D721Med (cell line): ENCODE measurements around the gene SORCS2.

Experiments used
- DNase-seq: peaks from one replicate; pipeline ENCODE4 v3.0.0; 2011; ENCODE audit warnings: low spot score; ENCODE audit not compliant: insufficient read length
- FAIRE-seq: peaks from 2 replicates; lab custom pipeline; 2011; peaks lifted over from hg19 to GRCh38; lab: Jason Lieb, UNC
- TF ChIP-seq, protein P1 (sequence below): IDR thresholded peaks from 2 replicates; pipeline ENCODE4 v1.5.1; 2012; ENCODE audit warnings: mild to moderate bottlenecking, control low read depth; ENCODE audit not compliant: insufficient read depth; ENCODE audit errors: missing control alignments

SORCS2 gene

DNA sequence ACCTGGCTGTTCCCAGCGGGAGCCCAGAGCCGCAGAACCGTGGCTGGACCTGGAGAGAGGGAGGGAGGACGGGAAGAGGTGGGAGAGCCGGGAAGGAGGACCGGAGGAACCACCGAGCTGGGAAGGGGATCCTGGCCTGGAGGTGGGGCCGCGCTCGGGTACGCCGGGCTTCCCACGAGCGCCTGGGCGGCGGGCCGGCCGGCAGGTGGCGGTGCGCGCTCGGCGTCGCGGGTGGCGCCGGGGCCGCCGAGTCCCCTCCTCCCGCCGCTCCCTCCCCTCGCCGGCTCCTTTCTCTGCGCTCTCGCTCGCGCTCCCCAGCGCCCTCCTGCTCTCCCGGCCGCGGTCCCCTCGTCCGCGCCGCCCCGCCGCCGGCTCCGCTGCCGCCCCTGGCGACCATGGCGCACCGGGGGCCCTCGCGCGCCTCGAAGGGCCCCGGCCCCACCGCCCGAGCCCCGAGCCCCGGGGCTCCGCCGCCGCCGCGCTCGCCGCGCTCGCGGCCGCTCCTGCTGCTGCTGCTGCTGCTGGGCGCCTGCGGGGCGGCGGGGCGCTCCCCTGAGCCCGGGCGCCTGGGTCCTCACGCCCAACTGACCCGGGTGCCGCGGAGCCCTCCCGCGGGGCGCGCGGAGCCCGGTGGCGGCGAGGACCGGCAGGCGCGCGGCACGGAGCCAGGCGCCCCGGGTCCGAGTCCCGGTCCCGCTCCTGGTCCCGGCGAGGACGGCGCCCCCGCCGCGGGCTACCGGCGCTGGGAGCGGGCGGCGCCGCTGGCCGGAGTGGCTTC lies at the start of gene SORCS2:
Gene SORCS2 (plus strand): TSS at position 287 of the 778 bp plus-strand sequence.
- FAIRE-seq (no peak), DNase-seq (peak; percentile 66)
- TF ChIP-seq, protein P1, sequence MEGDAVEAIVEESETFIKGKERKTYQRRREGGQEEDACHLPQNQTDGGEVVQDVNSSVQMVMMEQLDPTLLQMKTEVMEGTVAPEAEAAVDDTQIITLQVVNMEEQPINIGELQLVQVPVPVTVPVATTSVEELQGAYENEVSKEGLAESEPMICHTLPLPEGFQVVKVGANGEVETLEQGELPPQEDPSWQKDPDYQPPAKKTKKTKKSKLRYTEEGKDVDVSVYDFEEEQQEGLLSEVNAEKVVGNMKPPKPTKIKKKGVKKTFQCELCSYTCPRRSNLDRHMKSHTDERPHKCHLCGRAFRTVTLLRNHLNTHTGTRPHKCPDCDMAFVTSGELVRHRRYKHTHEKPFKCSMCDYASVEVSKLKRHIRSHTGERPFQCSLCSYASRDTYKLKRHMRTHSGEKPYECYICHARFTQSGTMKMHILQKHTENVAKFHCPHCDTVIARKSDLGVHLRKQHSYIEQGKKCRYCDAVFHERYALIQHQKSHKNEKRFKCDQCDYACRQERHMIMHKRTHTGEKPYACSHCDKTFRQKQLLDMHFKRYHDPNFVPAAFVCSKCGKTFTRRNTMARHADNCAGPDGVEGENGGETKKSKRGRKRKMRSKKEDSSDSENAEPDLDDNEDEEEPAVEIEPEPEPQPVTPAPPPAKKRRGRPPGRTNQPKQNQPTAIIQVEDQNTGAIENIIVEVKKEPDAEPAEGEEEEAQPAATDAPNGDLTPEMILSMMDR = peak; percentile 64

DNA sequence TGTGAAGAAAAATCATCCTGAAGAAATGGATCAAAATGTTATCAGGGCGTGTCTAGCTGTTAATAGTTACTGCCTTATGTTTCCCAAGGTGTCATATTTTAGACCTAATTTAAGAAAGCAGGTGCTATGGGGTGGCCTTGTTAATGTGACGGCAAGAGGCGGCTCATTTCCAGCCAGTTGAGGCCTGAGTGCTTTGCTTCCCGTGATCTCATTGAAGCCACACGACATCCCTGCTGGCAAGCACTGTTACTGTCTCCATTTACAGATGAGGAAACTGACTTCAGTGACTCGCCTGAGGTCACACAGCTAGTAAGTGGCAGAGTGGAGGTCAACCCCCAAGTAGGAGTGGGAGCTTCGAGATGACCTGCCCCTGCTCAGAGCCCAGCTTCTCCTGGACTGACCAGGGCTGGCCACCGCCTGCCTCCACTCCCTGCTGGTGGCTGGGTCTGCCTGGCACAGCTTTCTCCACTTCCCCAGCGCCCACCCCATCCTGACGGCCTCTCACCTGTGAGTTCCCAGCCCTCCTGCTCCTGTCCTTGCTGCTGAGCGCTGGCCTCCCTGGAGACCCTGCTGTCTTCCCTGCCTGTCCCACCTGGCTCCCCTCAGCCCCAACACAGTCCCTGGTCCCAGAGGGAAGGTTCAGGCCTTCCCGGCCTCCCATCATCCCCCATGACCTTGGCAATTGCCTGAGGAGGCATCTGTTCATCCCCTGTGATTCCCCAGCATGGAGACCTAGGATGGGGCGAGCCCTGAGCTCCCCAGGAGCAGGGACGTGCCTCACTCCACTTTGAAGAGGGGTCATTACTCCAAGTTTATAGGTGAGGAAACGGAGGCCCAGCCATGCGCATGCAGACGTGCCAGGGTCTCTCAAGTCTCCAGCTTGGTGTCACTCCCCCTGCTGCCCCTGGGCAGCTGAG lies 47.7 kb upstream of the SORCS2 start:
- TF ChIP-seq, protein P1 = no peak
- no peak for FAIRE-seq

DNA sequence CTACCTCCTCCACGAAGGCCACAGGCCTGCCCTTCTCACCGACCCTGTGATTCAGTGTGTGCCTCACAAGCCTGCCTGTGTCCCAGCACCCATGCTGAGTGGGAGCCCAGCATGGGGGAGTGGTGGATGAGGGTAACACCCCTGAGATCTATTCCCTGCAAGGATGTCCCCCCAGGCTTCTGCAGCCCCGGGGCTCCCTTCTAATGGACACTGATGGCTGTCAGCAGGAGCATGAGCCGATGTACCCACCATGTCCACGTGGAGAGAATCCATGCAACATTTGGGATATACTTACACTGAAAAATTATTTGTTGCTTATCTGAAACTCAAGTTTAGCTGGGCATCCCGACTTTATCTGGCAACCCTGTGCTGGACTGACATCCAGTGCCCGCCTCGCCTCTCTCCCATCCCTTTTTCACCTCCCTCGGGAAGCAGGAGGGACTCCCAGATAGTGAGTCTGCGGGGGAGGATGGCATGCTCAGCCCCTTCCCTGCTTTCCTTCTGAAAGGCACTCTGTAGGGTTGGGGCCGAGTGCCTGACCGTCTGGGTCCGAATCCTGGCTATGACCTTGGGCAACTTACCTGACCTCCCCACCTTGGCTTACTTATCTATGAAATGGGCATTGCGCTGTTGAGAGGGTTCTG lies 46.9 kb upstream of the SORCS2 start:
- TF ChIP-seq, protein P1 = no peak
- no peak for FAIRE-seq
- no peak for DNase-seq

More for the DNA sequence above, 47.7 kb upstream of the SORCS2 start:
- DNase-seq = no peak

DNA sequence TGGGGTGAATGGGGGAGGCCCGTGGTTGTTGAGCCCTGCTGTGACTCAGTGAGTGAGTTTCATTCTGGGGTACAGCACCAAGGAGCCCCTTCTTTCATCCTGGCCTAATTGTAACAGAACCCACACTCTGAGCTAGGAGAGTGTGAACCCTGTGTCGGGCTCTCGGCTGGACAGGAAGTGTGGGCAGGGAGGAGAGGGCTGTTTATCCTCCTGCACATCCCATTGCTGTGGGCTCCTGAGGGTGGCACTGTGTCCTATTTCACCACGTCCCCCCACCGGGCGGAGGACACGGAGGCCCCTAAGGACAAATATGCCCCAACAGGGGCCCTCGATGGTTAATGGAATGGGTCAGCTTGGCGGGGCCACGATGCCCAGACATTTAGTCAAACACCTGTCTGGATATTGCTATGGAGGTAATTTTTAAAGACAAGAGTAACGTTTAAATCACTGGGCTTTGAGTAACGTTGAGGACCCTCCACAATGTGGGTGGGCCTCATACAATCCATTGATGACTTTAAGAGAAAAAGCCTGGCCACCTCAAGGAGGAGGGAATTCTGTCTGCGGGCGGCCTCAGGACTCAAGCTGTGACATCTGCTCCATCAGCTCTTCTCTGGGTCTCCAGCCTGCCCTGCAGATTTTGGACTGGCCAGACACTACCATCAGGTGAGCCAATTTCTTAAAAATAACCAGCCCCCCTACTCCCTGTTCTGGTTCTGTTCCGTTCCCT lies 46.1 kb upstream of the SORCS2 start:
- FAIRE-seq = no peak
- TF ChIP-seq, protein P1 = no peak

DNA sequence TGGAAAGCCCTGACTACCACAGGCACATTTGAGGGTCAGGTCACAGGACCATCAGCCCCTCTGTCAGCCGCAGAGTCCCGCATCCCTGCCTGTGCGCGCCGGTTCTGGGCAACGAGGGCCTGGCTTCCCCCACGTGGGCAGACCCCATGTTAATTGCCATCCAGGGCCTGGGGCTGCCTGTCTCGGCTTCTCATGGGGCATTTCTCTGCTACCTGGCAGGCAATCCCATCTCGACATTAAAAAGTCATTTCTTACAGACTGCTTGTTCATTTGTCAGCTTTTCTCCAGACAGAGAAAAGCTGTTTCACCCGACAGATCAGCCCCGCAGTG lies 45.6 kb upstream of the SORCS2 start:
- TF ChIP-seq, protein P1 = no peak
- FAIRE-seq = no peak

More for the DNA sequence above, 46.1 kb upstream of the SORCS2 start:
- no peak for DNase-seq

DNA sequence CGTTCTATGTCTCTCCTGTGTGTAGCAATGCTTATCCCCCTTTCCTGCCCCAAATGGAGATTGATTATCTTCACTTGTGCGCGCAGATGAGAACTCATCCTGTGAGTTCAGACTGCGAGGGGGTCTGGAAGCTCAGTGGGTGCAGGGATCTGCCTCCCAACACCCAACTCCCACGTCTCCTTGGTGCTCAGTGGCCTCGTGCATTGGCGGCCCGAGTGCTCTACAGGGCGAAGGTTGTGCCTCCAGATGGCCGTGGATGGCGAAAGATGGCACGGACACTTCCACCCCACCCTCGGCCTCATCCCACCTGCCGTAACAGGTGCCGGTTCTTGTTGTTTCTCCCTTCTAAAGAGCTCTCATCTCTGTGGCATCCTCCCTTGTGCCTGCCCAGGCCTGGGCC lies 45.1 kb upstream of the SORCS2 start:
- DNase-seq = no peak
- TF ChIP-seq, protein P1 = no peak
- FAIRE-seq = no peak

More for the DNA sequence above, 45.6 kb upstream of the SORCS2 start:
- no peak for DNase-seq
